ENCODE data around the gene GID8. TPM values are rescaled to one million over a fixed set of nuclear protein-coding genes. Genes with fewer than 3 reads are reported as not detected.

Gene GID8
- total RNA-seq, 1 donor from 2014 or later = 45.0 TPM

DNA sequence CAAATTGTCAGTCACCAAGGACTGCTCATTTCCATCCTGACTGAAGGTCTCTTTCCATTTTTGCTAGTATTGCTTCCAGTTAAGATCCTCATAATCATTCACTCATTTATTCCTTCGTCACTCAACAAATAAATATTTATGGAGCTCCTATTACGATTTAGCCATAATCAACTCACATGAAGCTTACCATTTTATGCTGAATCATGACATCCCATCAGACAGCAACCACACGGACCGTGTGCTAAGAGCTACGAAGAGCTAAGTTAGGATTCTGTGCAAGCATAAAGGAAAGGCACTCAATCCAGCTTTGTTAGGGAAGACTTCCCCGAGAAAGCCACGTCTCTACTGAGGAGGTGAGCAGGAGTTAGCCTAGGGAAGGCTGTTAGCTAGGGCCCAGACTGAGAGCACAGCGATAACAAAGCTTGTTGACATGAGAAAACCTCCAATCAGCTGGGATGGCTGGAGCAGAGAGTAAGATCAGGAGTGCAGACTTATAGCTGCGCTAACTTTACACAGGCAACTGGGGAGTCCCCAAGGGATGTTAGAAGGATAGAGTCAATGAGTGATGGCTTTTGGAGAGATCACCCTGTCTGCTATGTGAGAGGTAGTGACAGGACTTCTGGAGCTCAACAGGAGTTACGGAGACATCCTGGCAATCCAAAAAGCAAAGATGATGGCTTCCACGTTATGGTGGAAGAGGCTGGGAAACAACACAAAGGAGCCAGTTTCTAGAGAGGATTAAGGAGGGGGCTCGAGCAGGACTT, 2.6 kb upstream of the GID8 start:
- Mint-ChIP-seq H3K4me3 (ENCODE audit: unreplicated experiment) (no peak overlapping the region), H3K9me3 (ENCODE audit: unreplicated experiment) (no peaks in the 10 kb centered on the region)

DNA sequence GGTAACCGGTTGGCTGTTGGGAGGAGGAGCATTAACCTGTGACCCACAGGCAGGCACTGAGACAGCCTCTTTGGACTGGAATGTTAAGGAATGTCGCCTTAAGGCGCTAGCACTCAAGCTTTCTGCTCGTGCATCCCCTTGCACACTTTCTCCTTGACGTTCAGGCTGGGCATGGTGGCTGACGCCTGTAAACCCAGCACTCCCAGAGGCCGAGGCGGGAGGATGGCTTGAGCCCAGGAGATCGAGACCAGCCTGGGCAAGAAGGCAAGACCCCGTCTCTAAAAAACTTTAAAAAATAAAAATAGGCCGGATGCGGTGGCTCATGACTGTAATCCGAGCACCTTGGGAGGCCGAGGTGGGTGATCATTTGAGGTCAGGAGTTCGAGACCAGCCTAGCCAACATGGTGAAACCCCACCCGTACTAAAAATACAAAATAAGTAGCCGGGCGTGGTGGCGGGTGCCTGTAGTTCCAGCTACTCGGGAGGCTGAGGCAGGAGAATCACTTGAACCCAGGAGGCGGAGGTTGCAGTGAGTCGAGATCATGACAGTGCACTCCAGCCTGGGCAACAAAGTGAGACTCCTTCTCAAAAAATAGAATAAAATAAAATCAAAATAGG, 1.9 kb upstream of the GID8 start:
- no peak for DNase-seq (ENCODE audit: low spot score)
- TF ChIP-seq, protein P1, sequence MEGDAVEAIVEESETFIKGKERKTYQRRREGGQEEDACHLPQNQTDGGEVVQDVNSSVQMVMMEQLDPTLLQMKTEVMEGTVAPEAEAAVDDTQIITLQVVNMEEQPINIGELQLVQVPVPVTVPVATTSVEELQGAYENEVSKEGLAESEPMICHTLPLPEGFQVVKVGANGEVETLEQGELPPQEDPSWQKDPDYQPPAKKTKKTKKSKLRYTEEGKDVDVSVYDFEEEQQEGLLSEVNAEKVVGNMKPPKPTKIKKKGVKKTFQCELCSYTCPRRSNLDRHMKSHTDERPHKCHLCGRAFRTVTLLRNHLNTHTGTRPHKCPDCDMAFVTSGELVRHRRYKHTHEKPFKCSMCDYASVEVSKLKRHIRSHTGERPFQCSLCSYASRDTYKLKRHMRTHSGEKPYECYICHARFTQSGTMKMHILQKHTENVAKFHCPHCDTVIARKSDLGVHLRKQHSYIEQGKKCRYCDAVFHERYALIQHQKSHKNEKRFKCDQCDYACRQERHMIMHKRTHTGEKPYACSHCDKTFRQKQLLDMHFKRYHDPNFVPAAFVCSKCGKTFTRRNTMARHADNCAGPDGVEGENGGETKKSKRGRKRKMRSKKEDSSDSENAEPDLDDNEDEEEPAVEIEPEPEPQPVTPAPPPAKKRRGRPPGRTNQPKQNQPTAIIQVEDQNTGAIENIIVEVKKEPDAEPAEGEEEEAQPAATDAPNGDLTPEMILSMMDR (IDR thresholded peaks at IDR 0.05; ENCODE audit: unreplicated experiment) = no peak
- Mint-ChIP-seq H3K27me3 (ENCODE audit: unreplicated experiment) (peaks cover 4% of the 10 kb centered on the region), H3K9me3 (ENCODE audit: unreplicated experiment) (no peaks in the 10 kb centered on the region), H3K36me3 (ENCODE audit: low read depth, unreplicated experiment) (peaks cover 4% of the 10 kb centered on the region), H3K4me1 (ENCODE audit: unreplicated experiment) (peaks cover 19% of the 10 kb centered on the region), H3K4me3 (ENCODE audit: unreplicated experiment) (peak overlapping the region; percentile 96), H3K27ac (ENCODE audit: unreplicated experiment) (no peak overlapping the region)

More for the DNA sequence above, 2.6 kb upstream of the GID8 start:
- H3K4me1 Mint-ChIP-seq (ENCODE audit: unreplicated experiment) = peaks cover 26% of the 10 kb centered on the region
- no peak overlapping the region for H3K27ac Mint-ChIP-seq (ENCODE audit: unreplicated experiment)
- H3K36me3 Mint-ChIP-seq (ENCODE audit: low read depth, unreplicated experiment) = peaks cover 4% of the 10 kb centered on the region
- TF ChIP-seq, protein P1 (IDR thresholded peaks at IDR 0.05; ENCODE audit: unreplicated experiment) = no peak
- H3K27me3 Mint-ChIP-seq (ENCODE audit: unreplicated experiment) = peaks cover 4% of the 10 kb centered on the region
- no peak for DNase-seq (ENCODE audit: low spot score)

DNA sequence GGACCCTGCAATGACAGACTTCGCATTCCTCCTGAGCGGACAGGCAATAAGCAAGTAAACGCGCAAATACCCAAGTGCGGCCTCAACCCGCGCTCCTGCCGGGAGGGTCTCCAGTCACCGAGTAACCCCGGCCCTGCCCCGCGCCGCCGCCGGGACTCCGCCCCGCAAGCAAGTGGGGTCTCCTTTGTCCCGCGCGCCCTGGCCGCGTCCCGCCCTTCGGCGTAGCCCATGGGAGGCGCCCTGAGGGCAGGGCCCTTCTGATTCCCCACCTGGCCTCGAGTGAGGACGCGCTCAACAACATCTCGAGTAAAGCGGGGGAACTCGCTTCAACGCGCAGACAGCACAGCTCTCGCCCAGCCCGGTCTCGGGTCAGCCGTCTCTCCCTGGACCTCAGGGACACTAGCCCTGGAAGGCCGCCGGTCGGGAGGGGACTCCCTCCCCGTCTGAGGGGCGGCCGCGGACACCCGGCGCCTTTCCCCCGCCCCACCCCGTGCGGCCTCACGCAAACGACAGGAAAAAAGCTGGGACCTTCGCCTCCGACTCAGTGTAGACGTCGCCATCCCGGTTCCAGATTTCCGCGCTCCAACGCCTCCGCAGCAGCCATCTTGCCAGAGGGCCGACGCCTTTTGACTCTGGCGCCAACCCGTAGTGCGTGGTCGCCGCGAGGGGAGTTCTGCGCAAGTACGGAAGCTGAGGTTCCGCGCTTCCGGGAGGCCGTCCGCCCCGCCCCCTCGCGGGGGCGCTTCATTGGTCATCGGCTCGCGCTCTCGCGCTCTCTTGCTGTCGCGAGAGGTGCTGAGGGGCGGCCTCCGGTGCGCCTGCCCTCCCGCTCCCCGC, 461 bp upstream of the GID8 start:
- TF ChIP-seq, protein P1 (IDR thresholded peaks at IDR 0.05; ENCODE audit: unreplicated experiment) = no peak
- Mint-ChIP-seq H3K27me3 (ENCODE audit: unreplicated experiment) (peaks cover 7% of the 10 kb centered on the region), H3K27ac (ENCODE audit: unreplicated experiment) (peak overlapping the region; percentile 97), H3K4me3 (ENCODE audit: unreplicated experiment) (peak overlapping the region; percentile 96), H3K9me3 (ENCODE audit: unreplicated experiment) (no peaks in the 10 kb centered on the region), H3K4me1 (ENCODE audit: unreplicated experiment) (peaks cover 14% of the 10 kb centered on the region), H3K36me3 (ENCODE audit: low read depth, unreplicated experiment) (peaks cover 4% of the 10 kb centered on the region)
- DNase-seq (ENCODE audit: low spot score) = peak; percentile 97

DNA sequence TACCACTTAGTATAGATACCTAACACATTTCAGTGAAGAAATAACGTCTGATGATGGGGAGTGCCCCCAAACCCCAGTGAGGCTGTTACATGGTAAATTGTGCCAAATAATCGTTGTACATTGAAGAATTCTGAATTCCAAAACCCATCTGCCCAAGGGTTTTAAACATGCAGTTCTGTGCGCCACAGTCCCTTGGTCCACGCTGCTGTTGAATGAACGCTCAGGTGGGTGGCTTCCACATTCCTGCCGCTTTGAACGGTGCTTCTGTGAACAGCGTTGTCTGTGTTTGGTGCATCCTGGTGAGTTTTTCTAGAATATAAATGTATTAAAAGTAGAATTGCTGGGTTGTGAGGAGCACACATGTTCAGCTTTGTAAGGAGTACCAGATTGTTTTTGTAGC, 2.9 kb downstream of the GID8 start:
- Mint-ChIP-seq H3K27me3 (ENCODE audit: unreplicated experiment) (peaks cover 7% of the 10 kb centered on the region), H3K4me3 (ENCODE audit: unreplicated experiment) (no peak overlapping the region), H3K27ac (ENCODE audit: unreplicated experiment) (no peak overlapping the region), H3K36me3 (ENCODE audit: low read depth, unreplicated experiment) (peaks cover 12% of the 10 kb centered on the region), H3K4me1 (ENCODE audit: unreplicated experiment) (peaks cover 13% of the 10 kb centered on the region), H3K9me3 (ENCODE audit: unreplicated experiment) (no peaks in the 10 kb centered on the region)
- TF ChIP-seq, protein P1 (IDR thresholded peaks at IDR 0.05; ENCODE audit: unreplicated experiment) = no peak
- no peak for DNase-seq (ENCODE audit: low spot score)
